ENCODE results near the gene PLXNA2.

The PLXNA2 gene

DNA sequence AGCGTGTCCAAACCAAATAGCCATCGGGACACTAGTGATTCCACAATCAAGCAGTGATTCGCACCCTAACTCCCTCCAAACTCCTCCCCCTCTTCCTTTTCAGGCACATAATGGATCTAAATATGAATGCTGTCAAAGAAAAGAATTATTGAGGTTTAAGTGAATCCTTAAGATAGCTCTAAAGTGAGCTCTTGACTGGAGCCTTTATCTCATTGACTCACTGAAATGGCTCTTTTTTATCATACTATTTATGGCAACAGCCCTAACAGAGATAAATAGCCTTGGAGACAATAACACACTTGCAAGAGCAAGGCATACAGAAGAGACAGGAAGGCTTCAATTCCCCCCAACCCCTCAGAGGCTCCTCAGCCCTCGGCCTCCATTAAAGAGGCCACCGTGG lies 143.3 kb downstream of the PLXNA2 start:
- DNase-seq (ENCODE audit: low read depth in 2 of 2) = no peak

DNA sequence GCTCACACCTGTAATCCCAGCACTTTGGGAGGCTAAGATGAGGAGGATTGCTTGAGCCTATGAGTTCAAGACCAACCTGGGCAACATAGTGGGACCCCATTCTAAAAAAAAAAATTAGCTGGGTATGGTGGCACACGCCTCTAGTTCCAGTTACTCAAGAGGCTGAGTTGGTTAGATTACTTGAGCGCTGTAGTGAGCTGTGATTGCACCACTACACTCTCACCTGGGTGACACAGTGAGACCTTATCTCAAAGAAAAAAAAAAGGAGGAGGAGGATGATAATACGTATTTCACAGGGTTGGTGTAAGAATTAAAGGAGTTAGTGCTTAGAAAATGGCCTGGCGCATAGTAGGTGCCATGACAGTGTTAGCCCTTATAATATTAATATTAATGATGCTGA lies 144.1 kb downstream of the PLXNA2 start:
- no peak for DNase-seq (ENCODE audit: low read depth in 2 of 2)

DNA sequence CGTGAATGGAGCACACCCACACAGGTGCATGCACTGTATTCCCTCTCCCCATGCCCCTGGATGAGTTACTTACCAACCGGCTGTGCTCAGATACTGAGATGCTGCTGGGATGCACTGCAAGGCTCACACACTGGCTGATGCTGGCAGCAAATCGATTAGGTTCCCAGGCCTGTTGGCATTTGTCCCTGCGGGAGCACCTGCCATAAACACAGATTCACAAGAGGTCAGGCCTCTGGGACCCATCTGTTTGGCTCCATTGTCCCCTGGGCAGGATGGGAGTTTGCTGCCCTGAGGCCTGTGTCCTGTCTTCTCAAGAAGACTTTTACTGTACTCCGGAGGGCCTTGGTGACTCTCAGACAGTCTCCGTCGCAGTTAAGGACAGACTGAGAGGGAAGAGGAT lies 145.4 kb downstream of the PLXNA2 start:
- DNase-seq (ENCODE audit: low read depth in 2 of 2) = no peak

DNA sequence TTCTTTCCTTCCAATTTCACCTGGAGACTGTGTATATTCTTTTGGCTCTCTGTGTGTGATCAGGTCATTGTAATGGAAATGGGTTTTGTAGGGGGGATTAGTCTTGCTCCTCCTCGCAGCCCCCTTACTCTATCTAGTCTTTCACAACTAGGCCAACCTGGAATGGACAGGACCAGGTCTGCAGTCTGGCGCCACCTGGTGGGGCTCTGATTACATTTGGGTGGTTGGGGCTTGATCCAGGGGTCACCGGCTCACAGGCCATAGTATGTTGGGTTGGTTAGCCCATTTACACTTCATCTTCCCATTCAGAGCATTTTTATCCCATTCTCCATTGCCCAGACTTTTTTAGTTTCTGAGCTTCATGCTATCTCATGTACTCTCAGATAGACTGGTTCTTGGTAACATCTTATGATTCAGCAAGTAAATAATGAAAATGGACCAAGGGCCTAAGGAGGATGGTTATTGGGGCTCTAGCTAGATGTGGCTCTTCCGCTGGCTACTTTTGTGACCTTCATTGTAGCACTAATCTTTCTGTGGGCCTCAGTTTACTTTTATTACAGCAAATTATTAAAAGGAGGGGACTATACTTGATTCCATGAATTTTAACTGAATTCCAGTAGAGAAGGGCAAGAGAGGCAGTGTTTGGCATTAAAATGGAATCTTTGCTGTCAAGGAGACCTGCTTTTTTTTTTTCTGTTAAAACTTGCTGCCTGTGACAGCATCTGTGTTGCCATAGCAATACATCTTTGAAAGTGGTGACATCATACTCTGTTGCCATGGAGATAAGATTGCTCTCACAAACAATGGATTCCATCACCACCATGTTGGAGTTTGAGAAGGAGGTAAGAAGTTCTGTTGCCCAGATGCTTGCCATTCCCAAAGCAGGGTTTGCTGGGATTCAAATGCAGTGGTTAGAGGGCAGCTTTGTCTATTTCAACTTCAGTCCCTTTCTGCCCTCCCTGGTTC lies 150.1 kb downstream of the PLXNA2 start:
- DNase-seq (ENCODE audit: low read depth in 2 of 2) = peak; percentile 21 to 33

DNA sequence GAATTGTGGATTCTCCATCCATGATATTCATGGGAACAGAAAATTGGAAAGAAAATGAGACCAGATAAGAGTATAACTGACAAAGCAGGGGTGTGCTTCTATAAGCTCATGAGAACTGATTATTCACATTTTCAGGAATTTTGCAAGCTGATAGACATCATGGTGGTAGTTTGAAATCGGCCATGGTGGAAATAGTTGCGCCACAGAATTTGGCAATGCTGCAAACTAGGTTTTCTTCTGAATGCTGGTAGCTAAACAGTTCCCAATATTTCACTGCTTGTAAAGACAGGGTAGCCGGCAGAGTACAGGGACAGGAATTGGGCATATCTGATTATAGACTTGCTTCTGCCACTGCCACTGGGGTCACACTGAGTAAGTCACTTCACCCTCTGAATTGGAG lies 151.1 kb downstream of the PLXNA2 start:
- no peak for DNase-seq (ENCODE audit: low read depth in 2 of 2)

DNA sequence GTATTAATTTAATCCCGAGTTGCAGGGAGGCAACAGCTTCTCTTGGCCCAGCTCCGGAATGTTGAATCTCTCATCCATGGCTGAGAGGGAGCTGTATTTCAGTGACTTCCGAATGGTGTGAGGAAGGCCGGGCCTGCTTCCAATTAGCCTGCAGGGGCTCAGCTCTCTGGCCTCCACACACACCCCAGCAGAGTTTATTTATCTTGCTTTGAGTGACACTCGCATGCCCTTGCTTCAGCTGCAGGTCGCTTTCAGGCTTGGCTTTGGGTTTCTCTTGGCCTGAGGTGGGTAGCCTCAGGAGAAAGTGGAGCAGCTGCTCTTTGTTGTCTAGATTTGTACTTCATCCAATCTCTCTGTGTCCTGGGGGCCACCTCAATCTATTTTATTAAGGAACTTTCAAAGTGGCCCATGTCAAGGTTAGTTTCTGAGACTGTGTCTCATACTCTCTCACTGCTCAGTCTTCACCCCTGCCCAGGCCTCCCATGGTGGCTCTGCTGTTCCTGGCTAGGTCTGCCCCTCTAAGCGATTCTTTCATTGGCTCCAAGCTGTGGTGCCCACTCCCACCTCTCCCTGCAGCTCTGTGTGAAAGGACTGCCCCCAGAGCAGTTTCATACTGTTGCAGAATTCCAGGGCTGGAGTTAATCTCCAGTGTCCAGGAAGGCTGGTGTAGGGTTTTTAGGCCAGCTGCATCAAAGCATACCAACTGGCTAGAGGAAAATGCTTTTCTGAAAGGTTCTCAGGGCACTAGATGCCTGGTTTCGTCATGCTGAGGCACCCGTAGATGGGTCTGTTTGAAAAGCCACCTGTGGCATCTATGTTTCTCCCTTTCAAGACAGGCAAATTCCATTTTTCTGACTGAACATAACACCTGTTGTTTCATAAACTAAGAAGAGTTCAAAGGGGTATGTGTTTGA lies 153.5 kb downstream of the PLXNA2 start:
- no peak for DNase-seq (ENCODE audit: low read depth in 2 of 2)

DNA sequence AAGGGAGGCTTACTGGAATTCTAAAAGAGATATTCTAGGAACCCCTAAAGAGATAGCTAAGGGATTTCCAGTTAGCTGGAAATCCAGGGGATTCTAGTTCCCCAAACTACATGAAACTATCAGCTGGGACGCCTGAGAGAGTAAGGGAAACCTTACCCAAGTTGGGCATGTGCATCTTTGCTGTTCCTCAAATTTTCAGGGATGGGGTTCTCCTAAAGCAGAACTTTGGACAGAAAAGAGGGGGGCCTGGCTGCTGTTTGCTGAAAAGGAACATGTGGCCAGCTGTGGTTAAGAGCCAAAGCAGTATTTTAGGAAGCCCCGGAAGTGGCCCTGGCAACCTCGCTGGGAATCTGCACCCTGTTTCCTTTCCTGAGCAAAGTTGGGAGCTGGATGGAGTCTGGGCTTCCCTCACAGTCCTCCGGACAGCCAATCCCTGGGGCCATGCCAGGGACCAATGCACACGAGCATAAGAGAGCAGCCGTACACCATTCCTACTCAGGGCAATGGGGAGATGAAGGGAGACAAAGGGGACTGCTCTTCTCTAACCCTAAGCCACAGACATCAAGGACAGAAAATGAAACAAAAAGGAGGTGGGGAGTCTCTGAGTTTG lies 154.3 kb downstream of the PLXNA2 start:
- no peak for DNase-seq (ENCODE audit: low read depth in 2 of 2)

DNA sequence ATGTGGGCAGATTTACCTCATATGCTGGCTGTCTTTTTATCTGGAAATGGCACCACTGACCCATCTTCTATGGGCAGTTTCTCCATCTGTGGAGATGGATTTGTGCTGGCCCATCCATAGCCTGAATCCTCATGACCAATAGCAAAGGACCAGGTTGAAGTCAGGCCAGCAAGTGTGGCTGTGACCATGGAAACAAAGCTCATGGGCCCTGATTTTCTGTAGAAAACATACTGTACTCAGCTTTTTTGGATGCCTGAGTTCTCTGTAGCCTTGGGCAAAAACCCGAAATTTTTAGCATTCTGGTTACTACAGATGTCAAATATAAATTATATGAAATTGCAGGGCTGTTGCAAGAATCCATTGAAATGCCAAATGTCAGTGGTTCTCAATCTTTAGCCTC lies 155.0 kb downstream of the PLXNA2 start:
- no peak for DNase-seq (ENCODE audit: low read depth in 2 of 2)

DNA sequence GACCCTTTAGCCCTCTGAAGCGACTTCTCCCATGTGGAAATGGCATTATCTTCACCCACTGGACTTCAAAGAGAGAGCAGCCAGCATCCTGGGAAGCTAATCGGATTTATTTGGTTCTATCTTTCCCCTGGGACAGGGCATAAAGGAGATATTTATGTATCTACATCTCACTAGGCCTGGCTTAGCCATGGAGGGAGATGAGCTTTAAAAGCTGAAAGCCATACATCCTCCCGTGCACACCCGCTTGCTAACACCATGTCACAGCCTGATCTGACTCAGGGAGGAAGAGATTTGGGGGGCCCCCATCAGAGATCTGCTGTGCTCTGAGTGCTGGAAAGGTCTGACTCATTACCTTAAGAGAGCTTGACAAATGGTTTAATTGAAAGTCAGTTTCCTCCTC lies 155.9 kb downstream of the PLXNA2 start:
- DNase-seq (ENCODE audit: low read depth in 2 of 2) = no peak

DNA sequence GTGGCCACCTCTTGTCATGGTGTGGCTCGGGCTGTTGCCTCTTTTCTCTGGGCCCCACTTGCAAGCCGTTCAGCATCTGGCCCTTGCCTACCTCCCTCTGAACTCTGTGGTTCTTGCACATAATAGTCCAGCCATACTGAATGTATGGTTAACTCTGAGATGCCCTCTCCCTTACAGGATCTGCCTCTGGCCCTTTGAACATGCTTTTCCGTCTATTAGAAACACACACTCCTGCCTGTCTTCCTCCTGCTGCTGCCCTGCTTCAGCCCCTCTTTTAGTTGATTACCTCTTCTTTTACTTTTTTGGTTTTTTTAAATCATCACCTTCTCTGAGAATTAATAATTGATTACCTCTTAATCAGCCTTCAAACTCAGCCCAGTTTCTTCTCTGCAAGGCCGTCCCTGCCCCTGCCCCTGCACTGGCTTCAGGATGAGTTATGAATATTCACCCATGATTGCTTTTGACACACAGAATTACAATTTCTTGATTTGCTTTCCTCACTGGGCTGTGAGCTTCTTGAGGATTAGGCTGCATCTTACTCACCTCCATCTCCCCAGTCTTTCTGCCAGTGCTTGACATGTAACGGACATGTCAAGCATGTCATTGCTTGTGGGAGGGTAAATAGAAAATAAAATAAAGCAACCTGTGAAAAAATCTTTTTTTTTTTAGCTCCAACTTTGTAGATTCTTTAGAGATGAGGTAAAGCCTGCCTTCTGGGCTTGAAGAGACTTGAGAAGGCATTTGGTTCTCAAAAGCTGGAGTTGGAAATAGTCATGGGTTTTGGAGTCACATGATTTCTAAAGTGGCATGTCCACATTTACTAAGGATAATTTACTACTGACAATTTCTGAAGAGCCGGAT lies 158.3 kb downstream of the PLXNA2 start:
- no peak for DNase-seq (ENCODE audit: low read depth in 2 of 2)

DNA sequence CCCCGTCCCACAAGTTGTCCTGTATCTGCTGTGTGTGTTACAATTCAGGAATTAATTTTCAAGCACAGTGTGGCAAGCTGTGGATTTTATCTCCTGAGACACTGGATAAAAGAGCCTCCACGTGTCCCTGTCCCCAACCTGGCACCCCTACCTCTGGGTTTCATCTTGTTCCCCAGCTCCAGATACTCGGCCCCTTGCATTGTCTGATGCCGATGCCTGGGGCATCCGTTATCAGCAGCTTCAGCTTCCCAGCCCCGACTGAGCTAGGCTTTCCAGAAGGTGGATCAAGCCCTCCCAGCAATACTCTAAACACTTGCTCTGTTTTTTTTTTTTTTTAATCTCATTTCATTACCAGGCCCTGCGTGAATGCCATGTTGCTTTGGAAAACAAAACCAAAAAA lies 159.4 kb downstream of the PLXNA2 start:
- DNase-seq (ENCODE audit: low read depth in 2 of 2) = no peak

DNA sequence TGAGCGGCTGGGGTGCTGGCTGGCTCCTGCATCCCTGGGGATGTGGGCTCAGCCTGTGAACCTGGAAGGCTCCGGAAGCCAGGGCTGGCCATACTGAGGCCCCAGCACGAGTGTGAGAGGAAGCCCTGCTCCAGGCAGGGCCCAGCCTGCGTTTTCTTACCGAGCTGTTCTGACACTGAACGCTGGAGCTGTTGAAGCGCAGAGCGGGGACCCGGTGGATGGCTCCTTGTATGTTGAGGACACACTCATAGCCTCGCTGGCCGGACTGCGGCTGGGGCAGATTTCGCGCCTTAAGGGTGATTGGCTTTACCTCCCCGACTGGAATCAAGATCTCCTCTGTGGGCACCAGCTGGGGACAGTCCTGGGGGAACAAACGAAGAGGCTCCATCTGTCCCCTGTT lies 160.0 kb downstream of the PLXNA2 start:
- DNase-seq (ENCODE audit: low read depth in 2 of 2) = no peak

DNA sequence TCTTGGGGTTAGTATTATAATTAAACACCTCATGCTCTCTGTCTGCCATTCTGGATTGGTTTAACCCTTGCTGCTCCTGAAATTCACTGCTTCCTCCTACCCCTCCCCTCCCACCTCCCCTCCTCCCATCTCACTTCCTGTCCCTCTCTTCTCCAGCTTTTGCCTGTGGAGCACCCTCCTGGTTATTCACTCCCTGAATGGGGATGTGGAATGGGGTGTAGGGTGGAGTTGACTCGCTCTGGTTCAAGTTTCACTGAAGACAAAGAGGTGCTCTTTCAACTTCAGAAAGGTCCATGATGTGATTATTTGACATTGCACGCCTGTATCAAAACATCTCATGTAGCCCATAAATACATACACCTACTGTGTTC lies 160.5 kb downstream of the PLXNA2 start:
- no peak for DNase-seq (ENCODE audit: low read depth in 2 of 2)

DNA sequence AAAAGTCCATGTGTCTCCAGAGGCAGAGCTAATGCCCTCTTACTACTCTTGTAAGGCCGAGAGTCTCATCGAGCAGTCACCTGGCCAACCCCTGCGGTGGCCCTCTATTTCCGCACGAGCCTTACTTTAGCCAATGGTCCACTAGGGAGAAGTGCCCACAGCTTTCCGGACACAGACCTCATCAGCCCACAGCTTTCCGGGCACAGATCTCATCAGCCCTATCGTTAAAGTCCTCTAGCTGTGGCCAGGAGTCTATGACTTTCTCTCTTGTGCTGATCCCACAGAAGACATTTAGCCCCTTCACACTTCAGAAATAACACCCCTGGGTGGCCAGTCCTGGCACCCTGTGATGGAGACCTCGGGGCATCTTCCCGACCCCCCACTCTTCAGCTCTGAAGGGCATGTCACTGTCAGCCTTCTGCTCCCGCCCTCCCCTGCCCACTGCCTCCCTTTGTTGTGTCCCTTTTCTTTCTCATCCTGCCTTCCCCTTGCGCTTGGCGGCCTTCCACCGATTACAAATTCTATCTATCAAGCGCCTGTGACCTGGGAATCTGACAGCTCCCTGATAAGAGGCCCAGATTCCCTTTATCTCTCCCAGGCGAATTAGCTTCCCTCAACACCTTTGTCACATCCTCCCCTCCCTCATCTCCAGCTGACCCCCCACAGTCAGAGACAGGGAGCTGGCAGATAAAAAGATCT lies 161.0 kb downstream of the PLXNA2 start:
- no peak for DNase-seq (ENCODE audit: low read depth in 2 of 2)

DNA sequence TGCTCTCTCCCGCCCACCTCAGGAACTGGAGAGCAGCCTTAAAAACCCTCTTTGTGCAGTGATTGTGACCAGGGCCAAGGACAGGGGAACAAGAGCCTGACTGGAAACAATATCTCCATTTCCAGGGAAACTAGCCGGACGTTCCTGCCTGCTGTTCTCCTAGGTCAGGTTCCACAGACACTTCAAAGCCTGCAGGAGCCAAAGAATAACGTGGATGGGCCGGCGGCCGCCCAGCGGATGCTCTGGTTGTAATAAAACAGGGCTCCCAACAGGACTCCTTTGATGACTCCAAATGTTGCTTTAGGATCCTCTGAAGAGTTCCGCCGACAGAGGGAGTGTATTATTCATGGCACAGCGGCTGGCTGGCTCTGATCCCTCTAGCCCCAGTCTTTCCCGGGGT lies 162.2 kb downstream of the PLXNA2 start:
- DNase-seq (ENCODE audit: low read depth in 2 of 2) = no peak

DNA sequence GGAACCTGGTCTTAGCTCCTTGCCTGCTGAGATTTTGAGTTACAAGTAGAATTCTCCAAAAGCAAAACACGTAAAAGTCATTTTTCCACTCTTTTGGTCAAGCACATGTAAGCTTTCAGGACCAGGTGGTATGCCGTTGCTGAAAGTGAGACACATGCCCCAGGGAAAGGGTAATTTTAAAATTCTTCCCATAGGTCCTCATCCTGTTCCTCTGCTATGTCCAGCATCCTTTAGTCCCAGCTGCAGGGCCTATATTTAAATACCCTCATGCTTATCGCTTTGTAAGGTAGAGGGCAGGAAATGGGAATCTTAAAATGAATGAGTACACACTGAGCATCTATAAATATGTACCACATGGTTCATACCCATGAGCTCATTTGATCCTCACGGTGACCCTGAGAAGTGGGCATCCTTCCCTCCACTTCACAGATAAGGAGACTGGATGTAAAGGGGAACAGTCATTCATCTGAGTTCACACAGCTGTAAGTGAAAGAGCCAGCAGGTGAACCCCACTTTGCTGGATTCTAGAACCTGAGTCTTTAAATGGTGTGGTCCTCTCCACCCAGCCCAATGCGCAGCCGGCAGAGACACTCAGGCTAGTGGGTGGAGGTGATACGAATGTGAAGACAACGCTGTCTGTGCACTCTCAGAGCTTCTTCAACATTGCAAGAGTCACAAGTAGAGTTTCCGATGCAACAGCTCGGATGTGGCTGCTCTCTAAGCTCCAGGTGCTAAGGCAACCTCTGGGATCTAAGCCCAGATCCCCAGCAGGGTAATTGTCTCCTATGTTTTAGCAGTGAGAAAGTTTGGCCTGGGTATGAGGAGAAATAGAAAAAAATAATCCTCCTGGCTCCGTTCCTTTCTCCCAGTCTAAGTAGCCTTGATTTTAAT lies 163.5 kb downstream of the PLXNA2 start:
- DNase-seq (ENCODE audit: low read depth in 2 of 2) = no peak

DNA sequence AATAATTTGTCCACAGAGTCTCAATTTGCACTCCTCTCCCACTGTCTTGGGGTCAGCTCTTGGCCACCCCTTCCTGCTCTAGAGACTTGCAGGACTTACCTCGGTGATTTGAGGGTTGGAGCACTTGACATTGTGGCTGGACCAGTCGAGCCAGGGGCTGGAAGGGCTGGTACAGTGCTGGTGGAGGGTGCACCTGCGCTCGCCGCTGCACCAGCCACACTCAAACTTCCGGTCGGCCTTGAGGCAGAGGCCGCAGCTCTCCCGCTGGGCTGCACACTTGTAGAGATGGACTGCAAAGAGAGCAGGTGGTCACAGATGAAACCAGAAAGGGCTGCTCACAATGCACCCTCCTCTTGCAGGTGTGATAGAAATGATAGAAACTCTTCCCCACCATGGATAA lies 165.0 kb downstream of the PLXNA2 start:
- no peak for DNase-seq (ENCODE audit: low read depth in 2 of 2)

DNA sequence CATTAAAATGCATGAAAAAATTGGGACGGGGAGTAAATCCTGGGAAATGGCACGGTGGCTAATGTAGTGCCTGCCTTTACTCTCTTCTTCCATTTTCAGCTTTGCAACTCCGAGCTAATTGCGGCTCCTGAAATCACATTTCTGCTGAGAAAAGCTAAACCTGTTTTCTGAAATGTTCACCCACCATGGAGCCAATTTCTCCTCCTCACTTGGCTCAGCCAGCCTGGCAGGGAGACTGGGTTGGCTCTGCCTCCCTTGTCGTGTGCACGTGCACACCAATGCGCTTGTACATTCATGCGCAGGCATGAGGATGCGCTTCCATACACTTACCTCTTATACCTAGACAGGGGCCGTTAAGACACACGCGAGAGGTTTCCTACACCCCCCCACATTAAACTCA lies 165.4 kb downstream of the PLXNA2 start:
- DNase-seq (ENCODE audit: low read depth in 2 of 2) = no peak

DNA sequence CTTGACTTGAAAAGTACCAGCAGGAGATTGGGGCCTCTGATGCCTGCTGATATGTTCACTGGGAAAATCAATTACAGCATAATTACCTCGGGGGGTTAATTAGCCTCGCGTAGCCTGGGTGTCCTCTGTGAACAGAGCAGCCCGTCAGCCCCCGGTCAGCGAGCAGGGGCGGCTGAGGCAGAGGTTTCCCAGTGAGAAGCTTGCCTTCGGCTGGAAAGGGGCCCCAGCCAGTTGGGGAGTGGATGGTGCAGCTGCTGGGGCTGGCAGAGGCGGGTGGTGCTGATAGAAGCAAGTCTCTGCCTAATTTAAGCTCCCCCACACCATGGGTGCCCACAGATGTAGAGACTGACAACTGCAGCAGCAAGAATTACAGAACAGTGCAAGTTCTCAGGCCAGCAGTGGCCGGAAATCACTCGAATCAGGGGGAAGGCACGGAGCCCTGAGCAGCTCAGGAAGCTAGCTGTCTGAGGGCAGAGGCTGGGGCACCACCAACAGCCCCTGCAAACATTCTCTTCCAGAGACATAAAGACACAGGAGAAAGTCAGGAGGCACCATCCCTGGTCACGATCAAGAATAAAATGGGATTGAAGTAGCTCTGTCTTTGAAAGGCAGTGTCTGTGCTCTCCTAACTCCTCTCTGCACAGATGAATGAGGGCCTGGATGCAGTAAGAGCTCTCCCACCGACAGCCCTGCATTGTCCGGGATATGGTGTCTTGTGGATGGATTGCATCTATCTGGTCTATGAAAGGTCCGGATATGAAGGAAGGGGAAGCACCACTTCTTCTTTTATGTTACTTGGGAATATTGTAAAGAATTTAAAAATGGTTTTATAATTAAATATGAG lies 166.7 kb downstream of the PLXNA2 start:
- no peak for DNase-seq (ENCODE audit: low read depth in 2 of 2)
